ENCODE measurements around the gene SLC6A3. TPM values are rescaled to one million over a fixed set of nuclear protein-coding genes. Genes with fewer than 3 reads are reported as not detected.

Gene SLC6A3
- polyA plus RNA-seq, 3 donors, result not detected

Other genes with a start within 250 kb of the SLC6A3 start
- gene SLC6A19, start 243.8 kb downstream of the SLC6A3 start, polyA plus RNA-seq, result not detected
- gene SLC6A18, start 220.1 kb downstream of the SLC6A3 start, polyA plus RNA-seq, result not detected
- not detected for gene TERT, start 150.4 kb downstream of the SLC6A3 start, polyA plus RNA-seq
- 10 to 100 TPM; 14.1 to 76.2 (median 35.0) TPM for gene CLPTM1L, start 100.3 kb downstream of the SLC6A3 start, polyA plus RNA-seq
- gene LPCAT1, start 78.5 kb upstream of the SLC6A3 start, polyA plus RNA-seq, result 10 to 100 TPM; 34.1 to 53.9 (median 34.8) TPM